OCI-M2 (cell line): ENCODE results near the gene PHF3.
"Not testable (repeated sequence)": the region's sequence is repeated elsewhere in the genome, so short reads cannot be mapped to it uniquely, and the experiment has no call there.

Source experiments
- DNase-seq: peaks from one replicate; lab custom pipeline; 2025; ENCODE audit not compliant: unreplicated experiment; lab: John Stamatoyannopoulos, UW

Gene PHF3

GRCh38 chr6:63705707-63706106, 70.1 kb downstream of the PHF3 start:
- DNase-seq, result no peak

DNA sequence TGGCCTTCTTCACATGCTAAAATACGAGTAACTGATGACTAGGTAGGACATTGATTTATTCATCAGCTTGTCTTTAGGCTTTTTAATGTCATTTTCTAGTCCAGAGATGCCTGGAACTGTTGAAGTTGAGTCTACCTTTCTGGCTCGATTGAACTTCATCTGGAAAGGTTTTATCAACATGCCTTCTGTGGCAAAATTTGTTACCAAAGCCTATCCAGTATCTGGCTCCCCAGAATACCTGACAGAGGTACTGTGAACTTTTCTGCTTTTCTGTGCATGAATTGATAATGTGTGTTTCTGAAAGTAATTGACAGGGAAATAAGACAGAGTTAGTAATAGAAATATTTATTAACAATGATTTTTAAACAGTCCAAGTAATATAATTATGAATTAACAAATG, 71.0 kb downstream of the PHF3 start:
- no peak for DNase-seq

- DNase-seq, result no peak
Observed at GRCh38 chr6:63708631-63709030, 73.0 kb downstream of the PHF3 start.

GRCh38 chr6:63709148-63709547, 73.5 kb downstream of the PHF3 start:
- no peak for DNase-seq

DNA sequence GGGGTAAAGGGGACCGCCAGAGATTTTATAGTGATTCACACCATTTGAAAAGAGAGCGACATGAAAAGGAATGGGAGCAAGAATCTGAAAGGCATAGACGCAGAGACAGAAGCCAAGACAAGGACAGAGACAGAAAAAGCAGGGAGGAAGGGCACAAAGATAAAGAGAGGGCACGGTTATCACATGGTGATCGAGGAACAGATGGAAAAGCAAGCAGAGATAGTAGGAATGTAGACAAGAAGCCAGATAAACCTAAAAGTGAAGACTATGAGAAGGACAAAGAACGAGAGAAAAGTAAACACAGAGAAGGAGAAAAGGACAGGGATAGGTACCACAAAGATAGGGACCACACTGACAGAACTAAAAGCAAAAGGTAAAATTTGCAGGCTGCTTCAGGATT, 77.7 kb downstream of the PHF3 start:
- DNase-seq, result no peak

DNA sequence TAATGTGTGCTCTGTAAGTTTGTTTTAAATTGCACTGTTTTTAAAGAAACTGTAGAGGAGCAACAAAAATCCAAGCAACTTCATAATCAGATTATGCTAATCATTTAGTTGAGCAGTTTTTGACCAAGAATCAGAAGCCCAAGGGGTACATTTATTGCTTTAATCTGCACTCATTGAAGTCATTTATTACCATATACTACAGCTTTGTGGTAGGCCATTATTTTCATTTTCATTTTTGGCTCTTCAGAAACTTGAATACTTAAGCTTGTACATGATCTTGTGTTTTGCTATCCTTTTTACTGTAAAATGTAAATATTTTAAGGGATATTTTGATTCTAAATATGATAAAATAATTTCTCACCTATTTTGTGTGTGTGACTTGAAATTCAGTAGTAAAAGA, 78.5 kb downstream of the PHF3 start:
- no peak for DNase-seq

GRCh38 chr6:63716169-63716568, 80.6 kb downstream of the PHF3 start:
- no peak for DNase-seq

GRCh38 chr6:63721181-63721580, 85.6 kb downstream of the PHF3 start:
- no peak for DNase-seq

- DNase-seq, result no peak
Observed at GRCh38 chr6:63724721-63725120, 89.1 kb downstream of the PHF3 start.

DNA sequence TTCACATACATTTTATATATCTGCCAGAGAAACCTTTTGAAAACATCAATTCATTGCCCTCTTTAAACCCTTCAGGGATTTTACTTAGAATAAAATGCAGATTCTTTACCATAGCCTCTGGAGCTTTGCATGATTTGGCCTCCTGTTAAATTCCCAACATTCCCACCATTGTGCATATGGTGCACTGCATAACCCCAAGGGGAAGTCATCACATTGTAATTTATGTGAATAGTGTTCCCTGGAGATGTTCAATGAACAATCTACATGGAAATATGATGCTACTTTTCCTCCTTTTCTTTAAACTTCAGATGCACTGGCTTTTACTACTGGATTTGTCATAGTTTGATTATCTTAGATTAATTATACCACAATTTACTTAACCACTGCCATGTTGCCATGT, 94.7 kb downstream of the PHF3 start:
- DNase-seq, result no peak

GRCh38 chr6:63731930-63732329, 96.3 kb downstream of the PHF3 start:
- no peak for DNase-seq

DNA sequence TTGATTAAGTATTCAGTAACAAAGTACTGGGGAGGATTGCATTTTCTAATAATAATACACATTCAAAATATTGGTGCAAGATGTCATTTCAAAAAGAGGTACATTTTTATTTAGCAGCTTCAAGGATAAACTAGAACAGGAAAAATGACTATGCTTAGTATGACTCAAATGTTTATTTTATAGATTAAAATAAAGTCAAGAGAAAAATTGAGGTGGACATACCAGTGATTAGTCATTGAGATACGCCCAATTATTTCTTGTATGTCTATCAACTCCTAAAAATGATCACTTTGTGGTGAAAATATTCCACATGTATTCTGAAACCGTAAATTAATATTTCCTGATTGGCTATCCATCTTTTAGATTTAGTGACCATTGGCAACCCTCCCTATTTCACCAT, 96.7 kb downstream of the PHF3 start:
- no peak for DNase-seq

DNA sequence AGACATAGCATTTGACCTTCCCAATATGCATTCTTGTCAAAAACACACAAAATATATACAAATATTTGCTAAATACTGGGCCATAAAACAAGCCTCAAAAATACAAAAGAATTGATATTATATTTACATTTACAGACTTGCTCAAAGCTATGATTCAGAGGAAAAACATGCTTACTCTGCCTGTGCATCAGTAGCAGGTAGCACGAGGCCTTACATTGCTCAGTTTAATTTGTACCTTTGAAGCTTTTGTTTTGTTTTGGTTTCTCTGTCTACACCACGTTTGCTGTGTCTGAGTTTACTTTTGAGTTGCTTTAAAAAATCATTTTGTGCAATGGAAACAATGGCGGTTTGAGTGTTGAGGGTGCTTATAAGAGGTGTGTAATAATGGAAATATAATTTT, 99.3 kb downstream of the PHF3 start:
- no peak for DNase-seq

GRCh38 chr6:63738190-63738589, 102.6 kb downstream of the PHF3 start:
- not testable (repeated sequence) for DNase-seq

DNA sequence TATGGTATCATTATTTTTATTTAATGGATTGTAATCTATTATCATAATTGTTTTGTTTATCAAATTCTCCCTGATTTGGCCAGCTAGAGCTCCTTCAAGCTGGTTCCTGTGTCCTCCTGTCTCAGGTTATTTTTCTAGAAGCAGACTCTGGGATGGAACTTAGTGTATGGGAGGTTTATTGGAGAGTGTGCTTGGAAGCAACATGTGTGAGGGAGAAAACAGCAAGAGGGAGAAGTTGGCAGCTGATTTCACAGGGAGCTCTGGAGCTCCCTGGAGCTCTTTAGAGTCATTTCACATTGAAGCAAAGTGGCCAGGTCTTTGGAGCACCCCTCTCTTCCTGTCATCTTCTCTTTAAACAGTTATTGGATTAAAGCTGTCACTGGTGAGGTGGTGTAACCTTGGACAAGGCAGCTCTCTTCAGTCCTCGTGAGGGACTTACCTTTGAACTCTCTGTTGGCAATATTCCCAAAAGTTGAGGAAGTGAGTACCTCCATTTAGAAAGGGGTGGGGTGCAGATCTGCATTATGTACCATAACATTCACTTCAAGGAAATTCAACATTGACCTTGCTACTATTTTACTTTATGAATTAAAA, 103.6 kb downstream of the PHF3 start:
- DNase-seq, result no peak

DNA sequence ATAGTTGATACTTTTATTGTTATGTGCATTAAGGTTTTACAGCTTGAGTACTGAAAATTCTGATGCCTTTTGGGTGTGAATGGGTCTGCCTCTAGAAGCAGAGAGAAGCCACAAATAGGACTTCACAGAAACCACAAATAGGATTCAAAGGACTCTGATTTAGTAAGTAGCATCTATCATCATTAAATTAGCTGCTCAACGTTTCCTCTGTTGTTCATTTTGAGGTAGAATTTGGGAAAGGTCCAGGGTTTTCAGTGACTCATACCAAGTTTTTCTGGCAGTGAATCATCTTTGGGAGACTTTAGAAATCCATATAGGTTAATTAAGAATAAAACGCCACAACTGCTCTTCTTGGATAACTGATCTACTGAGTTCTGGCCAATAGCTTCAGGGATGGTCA, 105.1 kb downstream of the PHF3 start:
- no peak for DNase-seq

DNA sequence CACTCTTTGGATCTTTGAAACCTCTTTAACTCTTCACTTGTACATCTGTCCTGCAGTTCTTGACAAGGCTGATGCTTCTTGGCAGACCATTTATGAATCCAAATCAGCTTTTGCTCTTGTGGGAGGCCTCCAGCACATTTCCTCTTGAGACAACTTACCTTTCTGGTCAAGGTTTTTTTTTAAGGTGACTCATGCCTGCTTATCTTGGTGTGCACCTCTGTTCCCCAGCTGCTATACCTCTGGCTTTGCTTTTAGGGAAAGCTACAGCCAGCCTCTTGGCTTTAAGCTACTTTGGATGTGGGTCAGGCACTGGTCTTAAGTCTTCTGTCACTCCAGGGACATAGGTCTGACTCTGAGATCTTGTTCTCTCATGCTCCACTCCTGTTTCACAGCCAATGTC, 106.5 kb downstream of the PHF3 start:
- DNase-seq, result no peak

GRCh38 chr6:63743691-63744090, 108.1 kb downstream of the PHF3 start:
- DNase-seq, result no peak

- no peak for DNase-seq
Observed at GRCh38 chr6:63744810-63745209, 109.2 kb downstream of the PHF3 start.

GRCh38 chr6:63745784-63746183, 110.2 kb downstream of the PHF3 start:
- DNase-seq, result no peak

- no peak for DNase-seq
Observed at GRCh38 chr6:63750400-63750799, 114.8 kb downstream of the PHF3 start.

DNA sequence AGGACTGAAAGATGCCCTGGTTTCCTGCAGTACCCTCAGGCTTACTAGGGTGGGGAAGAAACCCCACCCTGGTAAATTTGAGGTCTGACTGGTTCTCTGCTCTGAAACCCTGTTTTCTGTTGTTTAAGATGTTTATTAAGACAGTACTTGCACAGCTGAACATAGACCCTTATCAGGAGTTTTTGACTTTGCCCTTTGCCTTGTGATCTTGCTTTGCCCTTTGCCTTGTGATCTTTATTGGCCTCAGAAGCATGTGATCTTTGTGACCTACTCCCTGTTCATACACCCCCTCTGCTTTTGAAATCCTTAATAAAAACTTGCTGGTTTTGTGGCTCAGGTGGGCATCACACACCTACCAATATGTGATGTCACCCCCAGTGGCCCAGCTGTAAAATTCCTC, 121.7 kb downstream of the PHF3 start:
- not testable (repeated sequence) for DNase-seq

DNA sequence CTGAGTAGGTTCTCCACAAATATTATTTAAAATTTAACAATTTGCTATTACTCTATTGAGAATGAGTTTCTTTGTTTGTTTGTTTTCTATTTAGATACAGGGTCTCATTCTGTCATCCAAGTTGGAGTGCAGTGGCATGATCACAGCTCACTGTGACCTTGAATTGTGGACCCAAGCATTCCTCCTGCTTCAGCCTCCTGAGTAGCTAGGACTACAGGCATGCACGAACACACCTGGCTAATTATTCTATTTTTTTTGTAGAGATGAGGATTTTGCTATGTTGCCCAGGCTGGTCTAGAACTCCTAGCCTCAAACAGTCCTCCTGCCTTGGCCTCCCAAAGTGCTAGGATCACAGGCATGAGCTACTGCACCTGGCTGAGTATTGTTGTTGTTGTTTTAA, 122.2 kb downstream of the PHF3 start:
- DNase-seq, result no peak
